IMR-90 (cell line): ENCODE measurements around the gene UBLCP1. TPM values are rescaled to one million over a fixed set of nuclear protein-coding genes. Genes with fewer than 3 reads are reported as not detected.

ENCODE experiments used
- ATAC-seq: fragments of 200-7000 bp; cut with Tn5 transposase; 2 replicates; pipeline ENCODE4 v1.9.1; 2020; ENCODE audit warnings: low read depth, mild to moderate bottlenecking, moderate library complexity
- BruUV-seq: library from RNA; stranded (reverse); fragments of 400-500 nt; replicated peaks from 2 replicates; lab custom pipeline; 2021; lab: Mats Ljungman, UMichigan
- CTCF ChIA-PET: fragments of 300-600 bp; formaldehyde crosslinking; extraction: SDS; loops from one replicate; lab custom pipeline; 2021; ENCODE audit warnings: antibody characterized with exemption; lab: Yijun Ruan, JAX
- POLR2A ChIA-PET: fragments of 300-600 bp; sonication (Branson Sonifier 250); formaldehyde crosslinking; loops from one replicate; lab custom pipeline; 2022; ENCODE audit warnings: antibody characterized with exemption; ENCODE audit not compliant: unreplicated experiment; lab: Charles Lee
- DNase-seq: peaks from one replicate; pipeline ENCODE4 v3.0.0; 2013
- H2AFZ ChIP-seq: replicated peaks from 2 replicates; pipeline ENCODE3; 2013; ENCODE audit warnings: low read length, mild to moderate bottlenecking; ENCODE audit not compliant: poor library complexity
- H2AK5ac ChIP-seq: 2 replicates; pipeline ENCODE4 v1.6.1; 2013; ENCODE audit warnings: low read depth, low read length, inconsistent platforms
- H2AK9ac ChIP-seq: replicated peaks from 2 replicates; pipeline ENCODE3; 2013; ENCODE audit warnings: mild to moderate bottlenecking, low read depth, low read length, moderate library complexity; ENCODE audit not compliant: poor library complexity
- H2BK120ac ChIP-seq: 2 replicates; pipeline ENCODE4 v1.6.1; 2013; ENCODE audit warnings: low read depth, low read length, inconsistent platforms
- H2BK15ac ChIP-seq: 3 replicates; pipeline ENCODE4 v1.6.1; 2013; ENCODE audit warnings: low read depth, low read length, inconsistent platforms
- H2BK20ac ChIP-seq: 2 replicates; pipeline ENCODE4 v1.6.1; 2013; ENCODE audit warnings: low read depth, mild to moderate bottlenecking, inconsistent platforms, low read length, moderate library complexity
- H2BK5ac ChIP-seq: 2 replicates; pipeline ENCODE4 v1.6.1; 2013; ENCODE audit warnings: mild to moderate bottlenecking, low read depth, low read length, inconsistent platforms; ENCODE audit not compliant: poor library complexity, severe bottlenecking
- H3K14ac ChIP-seq: replicated peaks from 2 replicates; pipeline ENCODE4 v1.6.1; 2013; ENCODE audit warnings: low read depth, low read length, inconsistent platforms
- H3K18ac ChIP-seq: 2 replicates; pipeline ENCODE4 v1.6.1; 2013; ENCODE audit warnings: low read depth, low read length, control low read depth
- H3K23ac ChIP-seq: 2 replicates; pipeline ENCODE4 v1.6.1; 2013; ENCODE audit warnings: low read depth, low read length, inconsistent platforms
- H3K27ac ChIP-seq: 2 replicates; pipeline ENCODE4 v1.5.1; 2013; ENCODE audit warnings: mild to moderate bottlenecking, control low read depth, low read length; ENCODE audit not compliant: insufficient read depth
- H3K27me3 ChIP-seq: 2 replicates; pipeline ENCODE4 v1.6.1; 2013; ENCODE audit warnings: low read length; ENCODE audit not compliant: control insufficient read depth, insufficient read depth
- H3K36me3 ChIP-seq: 2 replicates; pipeline ENCODE4 v1.6.1; 2013; ENCODE audit warnings: low read length, mixed read lengths; ENCODE audit not compliant: control insufficient read depth, insufficient read depth
- H3K4ac ChIP-seq: 2 replicates; pipeline ENCODE4 v1.6.1; 2013; ENCODE audit warnings: low read depth, low read length, inconsistent platforms
- H3K4me1 ChIP-seq: 2 replicates; pipeline ENCODE4 v1.6.1; 2013; ENCODE audit warnings: low read length, mixed read lengths; ENCODE audit not compliant: control insufficient read depth, insufficient read depth
- H3K4me2 ChIP-seq: 2 replicates; pipeline ENCODE4 v1.6.1; 2013; ENCODE audit warnings: low read depth, mild to moderate bottlenecking, control low read depth, low read length, moderate library complexity
- H3K4me3 ChIP-seq: 2 replicates; pipeline ENCODE4 v1.5.1; 2013; ENCODE audit warnings: low read depth, mild to moderate bottlenecking, control low read depth, low read length, moderate library complexity; ENCODE audit not compliant: insufficient read depth
- H3K56ac ChIP-seq: 2 replicates; pipeline ENCODE4 v1.6.1; 2013; ENCODE audit warnings: low read length, inconsistent platforms; ENCODE audit not compliant: insufficient read depth; ENCODE audit errors: extremely low read depth
- H3K79me1 ChIP-seq, 2 experiments: 2 replicates each; pipeline ENCODE4 v1.6.1; 2013; ENCODE audit warnings: low read length in 2 of 2, inconsistent platforms in 1 of 2, low read depth in 1 of 2
- H3K9ac ChIP-seq: 2 replicates; pipeline ENCODE4 v1.6.1; 2013; ENCODE audit warnings: low read depth, low read length, control low read depth
- H3K9me1 ChIP-seq: 2 replicates; pipeline ENCODE4 v1.6.1; 2013; ENCODE audit warnings: low read length, inconsistent platforms; ENCODE audit not compliant: insufficient read depth
- H3K9me3 ChIP-seq: 2 replicates; pipeline ENCODE4 v1.6.1; 2013; ENCODE audit warnings: low read length; ENCODE audit not compliant: control insufficient read depth, insufficient read depth
- H4K20me1 ChIP-seq: 2 replicates; pipeline ENCODE4 v1.6.1; 2013; ENCODE audit warnings: low read length, inconsistent platforms; ENCODE audit not compliant: insufficient read depth
- H4K5ac ChIP-seq: 2 replicates; pipeline ENCODE4 v1.6.1; 2013; ENCODE audit warnings: mild to moderate bottlenecking, low read depth, low read length, control low read depth
- H4K8ac ChIP-seq, 2 experiments: 2 replicates each; pipeline ENCODE4 v1.6.1; 2013; ENCODE audit warnings: low read depth in 2 of 2, low read length in 2 of 2, control low read depth in 1 of 2, inconsistent platforms in 1 of 2
- H4K91ac ChIP-seq: 2 replicates; pipeline ENCODE4 v1.6.1; 2013; ENCODE audit warnings: low read depth, low read length, inconsistent platforms; ENCODE audit not compliant: insufficient read depth
- CEBPB ChIP-seq: IDR thresholded peaks from 2 replicates; pipeline ENCODE4 v1.6.1; 2012; ENCODE audit warnings: low read depth, low read length, improper control_type of control experiment
- CHD1 ChIP-seq: IDR thresholded peaks from 2 replicates; pipeline ENCODE4 v1.6.1; 2012; ENCODE audit warnings: low read depth, low read length, improper control_type of control experiment
- ELK1 ChIP-seq: fragments of 150-350 bp; IDR thresholded peaks from 2 replicates; pipeline ENCODE4 v1.6.1; 2016; ENCODE audit warnings: low read depth, mild to moderate bottlenecking, low read length, moderate library complexity, borderline replicate concordance
- RCOR1 ChIP-seq: IDR thresholded peaks from 2 replicates; pipeline ENCODE4 v1.6.1; 2012; ENCODE audit warnings: mild to moderate bottlenecking, low read length, improper control_type of control experiment; ENCODE audit not compliant: insufficient replicate concordance
- RFX5 ChIP-seq: IDR thresholded peaks from 2 replicates; pipeline ENCODE4 v1.8.0; 2012; ENCODE audit warnings: low read depth, mild to moderate bottlenecking, low read length, moderate library complexity
- SMC3 ChIP-seq: fragments of 150-350 bp; IDR thresholded peaks from 2 replicates; pipeline ENCODE4 v1.6.1; 2016; ENCODE audit warnings: low read depth, mild to moderate bottlenecking, antibody characterized with exemption, low read length, moderate library complexity
- USF2 ChIP-seq: fragments of 150-350 bp; IDR thresholded peaks from 2 replicates; pipeline ENCODE4 v1.6.1; 2017; ENCODE audit warnings: mild to moderate bottlenecking, antibody characterized with exemption, low read length, low read depth
- WGBS, 2 experiments: methylation state at CpG; one replicate each; pipeline versions ENCODE4 v1.1.5 to v1.1.7; 2013; ENCODE audit warnings: missing lambda C conversion rate in 2 of 2; ENCODE audit not compliant: insufficient read length in 1 of 2; ENCODE audit errors: extremely low coverage in 2 of 2; 5-methylcytosine and 5-hydroxymethylcytosine counted together
- dilution Hi-C: fragments of 300-500 bp; cut with HindIII; formaldehyde crosslinking; loops from one replicate; pipeline ENCODE4 v1.14.3; 2018; ENCODE audit warnings: low sequenced_read_pairs; ENCODE audit not compliant: unreplicated experiment
- in situ Hi-C: fragments of 300-500 bp; cut with MboI; formaldehyde crosslinking; loops from 3 replicates; pipeline ENCODE4 v1.14.3; 2019; ENCODE audit warnings: low sequenced_read_pairs, inconsistent platforms, mixed read lengths
- intact Hi-C: fragments of 100-400 bp; cut with micrococcal nuclease; formaldehyde crosslinking; loops from 2 replicates; pipeline ENCODE4 v1.10.0; 2022
- polyA plus RNA-seq, 3 experiments: library from polyadenylated mRNA; depleted of rRNA; stranded (reverse); fragments of >200 nt; gene quantifications; 2 replicates each; pipeline ENCODE4 v1.2.3, GENCODE V29; 2012; ENCODE audit warnings: low replicate concordance in 1 of 3
- total RNA-seq: library from RNA; depleted of rRNA; stranded (reverse); fragments of >200 nt; gene quantifications from 2 replicates; pipeline ENCODE4 v1.2.3, GENCODE V29; 2012

UBLCP1 gene
- total and polyA plus RNA-seq, 2 of the 4 experiments (the other 2 are of a cell fraction) = 11.7 to 17.5 TPM

GRCh38 chr5:159231167-159231566 is 31.9 kb upstream of the UBLCP1 start:
- peak; percentile 31 for DNase-seq
- Histone ChIP-seq H3K14ac (no peak overlapping the region), H3K9me1 (no peaks in the 10 kb centered on the region), H3K18ac (no peak overlapping the region), H2AFZ (no peak overlapping the region), H2AK5ac (no peak overlapping the region), H4K91ac (no peak overlapping the region), H3K23ac (no peak overlapping the region; the same call in 1 of the 2 replicates), H2BK5ac (no peak overlapping the region), H2BK120ac (no peak overlapping the region), H3K27ac (no peak overlapping the region), H2BK20ac (no peak overlapping the region), H3K4me1 (no peaks in the 10 kb centered on the region), H3K4ac (no peak overlapping the region), H4K20me1 (no peaks in the 10 kb centered on the region), H3K9ac (no peak overlapping the region), H3K36me3 (no peaks in the 10 kb centered on the region), H3K4me2 (no peak overlapping the region), H3K79me1 (no peaks in the 10 kb centered on the region), H4K5ac (no peak overlapping the region), H3K9me3 (no peaks in the 10 kb centered on the region), H2BK15ac (no peak overlapping the region), H4K8ac (no peak overlapping the region), H3K56ac (no peak overlapping the region), H2AK9ac (no peak overlapping the region), H3K4me3 (no peak overlapping the region), H3K27me3 (peaks cover 4% of the 10 kb centered on the region; the same call in 1 of the 2 replicates)
- ChIA-PET POLR2A (no interaction called here), CTCF (no interaction called here)
- intact Hi-C loops = no loop called here
- ATAC-seq = peak; percentile 27
- no TSS peak for BruUV-seq
- dilution Hi-C loops = no loop called here
- TF ChIP-seq USF2 (no peak), CEBPB (peak; percentile 28; the same call in 1 of the 2 replicates), ELK1 (no peak), CHD1 (no peak), SMC3 (no peak), RFX5 (no peak), RCOR1 (no peak)
- in situ Hi-C loops = no loop called here
- no CpG with 5 or more reads among the region's 2 CpGs for WGBS, 2 experiments
